ENCODE measurements around the gene GHR.
A peak's percentile ranks its signal among the peaks of the same experiment; 100 is the strongest.

Gene GHR

DNA sequence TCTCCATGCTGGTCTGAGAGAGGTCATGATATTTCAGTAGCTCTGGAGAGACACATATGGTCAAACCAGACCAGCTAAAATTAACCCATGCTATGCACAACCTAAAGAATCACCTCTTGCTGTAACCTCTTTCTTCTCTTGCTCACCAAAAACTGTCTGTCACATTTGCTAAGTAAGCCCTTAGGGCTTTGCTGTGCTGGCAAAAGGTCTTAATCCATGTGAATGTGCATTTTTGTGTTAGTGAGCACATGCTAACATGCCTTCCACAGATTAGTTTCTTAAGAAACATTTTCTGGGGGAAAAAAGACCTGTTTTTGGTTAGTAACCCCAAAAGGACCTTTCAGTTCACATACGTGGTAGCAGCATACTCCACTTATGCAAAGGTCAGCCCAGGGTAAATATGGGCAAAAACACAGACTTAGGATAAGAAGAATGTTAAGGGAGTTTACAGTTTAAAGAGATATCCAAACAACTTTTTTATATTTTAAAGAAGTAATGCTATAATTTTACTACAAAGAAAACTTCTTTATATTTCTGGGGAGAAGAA, 209.2 kb downstream of the GHR start:
- TF ChIP-seq, protein P1, sequence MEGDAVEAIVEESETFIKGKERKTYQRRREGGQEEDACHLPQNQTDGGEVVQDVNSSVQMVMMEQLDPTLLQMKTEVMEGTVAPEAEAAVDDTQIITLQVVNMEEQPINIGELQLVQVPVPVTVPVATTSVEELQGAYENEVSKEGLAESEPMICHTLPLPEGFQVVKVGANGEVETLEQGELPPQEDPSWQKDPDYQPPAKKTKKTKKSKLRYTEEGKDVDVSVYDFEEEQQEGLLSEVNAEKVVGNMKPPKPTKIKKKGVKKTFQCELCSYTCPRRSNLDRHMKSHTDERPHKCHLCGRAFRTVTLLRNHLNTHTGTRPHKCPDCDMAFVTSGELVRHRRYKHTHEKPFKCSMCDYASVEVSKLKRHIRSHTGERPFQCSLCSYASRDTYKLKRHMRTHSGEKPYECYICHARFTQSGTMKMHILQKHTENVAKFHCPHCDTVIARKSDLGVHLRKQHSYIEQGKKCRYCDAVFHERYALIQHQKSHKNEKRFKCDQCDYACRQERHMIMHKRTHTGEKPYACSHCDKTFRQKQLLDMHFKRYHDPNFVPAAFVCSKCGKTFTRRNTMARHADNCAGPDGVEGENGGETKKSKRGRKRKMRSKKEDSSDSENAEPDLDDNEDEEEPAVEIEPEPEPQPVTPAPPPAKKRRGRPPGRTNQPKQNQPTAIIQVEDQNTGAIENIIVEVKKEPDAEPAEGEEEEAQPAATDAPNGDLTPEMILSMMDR (IDR thresholded peaks at IDR 0.05; ENCODE audit: control insufficient read depth, insufficient read depth, low read depth, low read length, missing control alignments): no peak
- no peak for DNase-seq (ENCODE audit: low read depth)
- no peak overlapping the region for H3K4me3 ChIP-seq (ENCODE audit: control insufficient read depth, low read depth, low read length)

DNA sequence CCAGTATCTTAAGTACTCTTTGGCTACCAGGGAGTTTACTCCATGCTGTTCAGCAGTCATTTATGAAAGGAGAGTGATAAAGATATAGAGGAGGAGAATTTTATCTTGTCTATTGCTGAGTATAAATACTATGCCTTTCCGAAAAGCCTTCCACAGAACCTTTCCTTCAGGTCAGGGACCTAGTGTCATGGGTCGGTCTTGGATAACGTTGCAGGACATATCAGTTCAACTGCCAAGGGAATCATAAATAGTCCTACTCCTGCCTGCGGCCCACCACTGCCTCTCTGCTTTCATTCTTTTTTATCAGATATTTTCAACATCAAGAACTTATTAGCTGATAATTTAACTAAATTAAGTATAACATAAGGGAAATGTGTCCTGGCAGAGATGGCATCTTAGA, 211.3 kb downstream of the GHR start:
- no peak for DNase-seq (ENCODE audit: low read depth)
- TF ChIP-seq, protein P1 (IDR thresholded peaks at IDR 0.05; ENCODE audit: control insufficient read depth, insufficient read depth, low read depth, low read length, missing control alignments): no peak
- H3K4me3 ChIP-seq (ENCODE audit: control insufficient read depth, low read depth, low read length): no peak overlapping the region

DNA sequence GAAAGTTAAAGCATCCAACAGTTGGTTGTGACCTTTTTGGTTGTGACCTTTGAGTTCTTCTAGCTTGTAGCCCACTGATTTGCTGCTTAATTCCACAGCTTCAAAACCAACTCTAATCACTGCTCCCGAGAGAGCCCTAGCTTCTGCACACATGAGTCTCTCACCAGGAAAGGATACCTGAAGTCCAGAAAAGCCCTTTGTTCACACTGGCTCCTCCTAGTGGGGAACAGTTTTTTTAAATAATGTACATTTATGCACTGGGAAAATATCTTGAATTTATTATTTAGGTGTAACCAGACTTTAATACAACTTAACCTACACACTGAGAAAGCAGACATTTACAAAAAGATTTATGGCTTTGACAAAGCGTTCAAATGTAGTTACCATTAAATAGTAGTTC, 213.2 kb downstream of the GHR start:
- TF ChIP-seq, protein P1 (IDR thresholded peaks at IDR 0.05; ENCODE audit: control insufficient read depth, insufficient read depth, low read depth, low read length, missing control alignments): peak; percentile 25
- H3K4me3 ChIP-seq (ENCODE audit: control insufficient read depth, low read depth, low read length): no peak overlapping the region
- DNase-seq (ENCODE audit: low read depth): no peak

DNA sequence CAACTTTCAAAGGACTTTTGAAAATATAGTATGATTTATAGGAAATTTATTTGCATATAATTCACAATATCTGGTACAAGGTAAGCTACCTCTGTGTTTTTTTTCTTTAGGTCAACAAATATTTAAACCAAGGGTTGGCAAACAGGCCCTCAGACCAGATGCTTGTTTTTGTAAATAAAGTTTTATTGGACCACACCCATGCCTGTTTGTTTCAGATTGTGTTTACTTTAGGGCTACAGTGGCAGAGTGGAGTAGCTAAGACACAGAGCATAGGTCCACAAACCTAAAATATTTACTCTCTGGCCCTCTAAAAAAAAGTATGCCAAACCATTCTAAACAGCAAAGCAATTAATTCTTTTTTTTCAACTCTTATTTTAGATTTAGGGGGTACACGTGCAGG, 213.7 kb downstream of the GHR start:
- no peak overlapping the region for H3K4me3 ChIP-seq (ENCODE audit: control insufficient read depth, low read depth, low read length)
- DNase-seq (ENCODE audit: low read depth): no peak
- TF ChIP-seq, protein P1 (IDR thresholded peaks at IDR 0.05; ENCODE audit: control insufficient read depth, insufficient read depth, low read depth, low read length, missing control alignments): no peak

DNA sequence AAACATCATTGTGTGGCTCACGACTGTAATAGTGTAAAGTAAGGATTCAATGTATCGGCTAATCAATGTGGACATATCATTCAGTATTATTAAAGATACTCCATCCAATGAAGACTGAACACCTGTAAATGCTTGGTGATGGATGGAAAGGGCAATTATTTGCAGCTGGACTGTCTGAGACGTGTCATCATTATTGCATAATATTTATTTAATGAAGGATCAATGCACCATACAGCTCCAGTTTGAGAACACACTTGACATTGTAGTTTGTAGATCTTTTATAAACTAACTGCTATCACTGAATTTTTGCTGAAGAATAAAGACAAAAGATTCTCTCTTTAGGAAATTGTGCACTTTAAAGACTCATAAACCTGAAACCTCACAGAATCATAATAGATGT, 215.7 kb downstream of the GHR start:
- TF ChIP-seq, protein P1 (IDR thresholded peaks at IDR 0.05; ENCODE audit: control insufficient read depth, insufficient read depth, low read depth, low read length, missing control alignments): no peak
- H3K4me3 ChIP-seq (ENCODE audit: control insufficient read depth, low read depth, low read length): no peak overlapping the region
- no peak for DNase-seq (ENCODE audit: low read depth)

DNA sequence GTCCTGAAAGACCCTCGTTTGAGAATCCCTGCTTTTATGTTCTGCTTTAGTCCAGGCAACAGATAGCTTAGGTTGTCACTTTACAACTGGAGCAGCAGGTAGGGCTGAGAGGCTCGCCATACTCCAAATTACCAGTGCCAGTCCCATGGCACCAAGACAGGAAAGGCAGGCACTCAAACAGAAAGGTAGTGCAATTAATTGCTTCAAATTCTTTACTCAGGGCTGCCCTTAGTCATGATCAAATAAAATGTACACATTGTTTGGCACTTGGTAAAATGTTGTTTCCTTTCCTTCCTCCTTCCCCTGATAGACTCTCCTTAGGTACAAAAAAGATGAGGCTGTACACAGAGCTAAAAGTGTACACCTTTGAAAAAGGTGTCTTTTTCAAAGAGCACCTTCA, 217.6 kb downstream of the GHR start:
- TF ChIP-seq, protein P1 (IDR thresholded peaks at IDR 0.05; ENCODE audit: control insufficient read depth, insufficient read depth, low read depth, low read length, missing control alignments): no peak
- H3K4me3 ChIP-seq (ENCODE audit: control insufficient read depth, low read depth, low read length): no peak overlapping the region
- DNase-seq (ENCODE audit: low read depth): no peak
